ENCODE data around the gene ETDC. TPM values are rescaled to one million over a fixed set of nuclear protein-coding genes. Genes with fewer than 3 reads are reported as not detected.

The ETDC gene
- total RNA-seq, 3 donors from 2014 or later (not counting 1 experiment from before 2014, with no cell fraction given), result not detected

DNA sequence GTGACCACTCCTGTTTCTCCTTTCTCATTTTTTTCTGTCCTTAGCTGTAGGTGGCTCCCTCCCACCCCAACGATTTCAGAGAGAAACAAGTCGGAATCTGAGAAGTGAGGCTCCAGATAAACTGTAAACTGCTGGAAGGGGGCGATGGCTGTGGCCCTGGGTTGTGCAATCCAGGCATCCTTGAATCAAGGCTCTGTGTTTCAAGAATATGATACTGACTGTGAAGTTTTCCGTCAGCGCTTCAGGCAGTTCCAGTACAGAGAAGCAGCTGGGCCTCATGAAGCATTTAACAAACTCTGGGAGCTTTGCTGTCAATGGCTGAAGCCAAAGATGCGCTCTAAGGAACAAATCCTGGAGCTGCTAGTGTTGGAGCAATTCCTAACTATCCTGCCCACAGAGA, 37.7 kb downstream of the ETDC start:
- Mint-ChIP-seq H3K36me3 (no peaks in the 10 kb centered on the region), H3K27ac (no peak overlapping the region), H3K4me1 (peaks cover 16 to 26% of the 10 kb centered on the region in 2 donors), H3K4me3 (no peak overlapping the region), H3K9me3 (no peaks in the 10 kb centered on the region), H3K27me3 (ENCODE audit: low read depth in 2 of 2) (no peaks in the 10 kb centered on the region)
- DNase-seq (no peak), ATAC-seq (no peak)
- Histone ChIP-seq H3K4me1 (ENCODE audit: control insufficient read depth, insufficient read depth, low read length) (peaks cover 19% of the 10 kb centered on the region), H3K27ac (ENCODE audit: low read length) (no peak overlapping the region), H3K36me3 (ENCODE audit: control insufficient read depth, insufficient read depth, low read length) (peaks cover 5% of the 10 kb centered on the region), H3K9me3 (ENCODE audit: control insufficient read depth, insufficient read depth, low read length) (no peaks in the 10 kb centered on the region), H3K27me3 (ENCODE audit: control insufficient read depth, insufficient read depth, low read length) (no peaks in the 10 kb centered on the region), H3K4me3 (ENCODE audit: low read length) (no peak overlapping the region)
- intact Hi-C loops (cut with micrococcal nuclease), result no loop called here
- 84% methylated on average over 6 of the region's 6 CpGs for WGBS (ENCODE audit: insufficient coverage)
- TF ChIP-seq, protein P1, sequence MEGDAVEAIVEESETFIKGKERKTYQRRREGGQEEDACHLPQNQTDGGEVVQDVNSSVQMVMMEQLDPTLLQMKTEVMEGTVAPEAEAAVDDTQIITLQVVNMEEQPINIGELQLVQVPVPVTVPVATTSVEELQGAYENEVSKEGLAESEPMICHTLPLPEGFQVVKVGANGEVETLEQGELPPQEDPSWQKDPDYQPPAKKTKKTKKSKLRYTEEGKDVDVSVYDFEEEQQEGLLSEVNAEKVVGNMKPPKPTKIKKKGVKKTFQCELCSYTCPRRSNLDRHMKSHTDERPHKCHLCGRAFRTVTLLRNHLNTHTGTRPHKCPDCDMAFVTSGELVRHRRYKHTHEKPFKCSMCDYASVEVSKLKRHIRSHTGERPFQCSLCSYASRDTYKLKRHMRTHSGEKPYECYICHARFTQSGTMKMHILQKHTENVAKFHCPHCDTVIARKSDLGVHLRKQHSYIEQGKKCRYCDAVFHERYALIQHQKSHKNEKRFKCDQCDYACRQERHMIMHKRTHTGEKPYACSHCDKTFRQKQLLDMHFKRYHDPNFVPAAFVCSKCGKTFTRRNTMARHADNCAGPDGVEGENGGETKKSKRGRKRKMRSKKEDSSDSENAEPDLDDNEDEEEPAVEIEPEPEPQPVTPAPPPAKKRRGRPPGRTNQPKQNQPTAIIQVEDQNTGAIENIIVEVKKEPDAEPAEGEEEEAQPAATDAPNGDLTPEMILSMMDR (IDR thresholded peaks at IDR 0.05), result no peak

DNA sequence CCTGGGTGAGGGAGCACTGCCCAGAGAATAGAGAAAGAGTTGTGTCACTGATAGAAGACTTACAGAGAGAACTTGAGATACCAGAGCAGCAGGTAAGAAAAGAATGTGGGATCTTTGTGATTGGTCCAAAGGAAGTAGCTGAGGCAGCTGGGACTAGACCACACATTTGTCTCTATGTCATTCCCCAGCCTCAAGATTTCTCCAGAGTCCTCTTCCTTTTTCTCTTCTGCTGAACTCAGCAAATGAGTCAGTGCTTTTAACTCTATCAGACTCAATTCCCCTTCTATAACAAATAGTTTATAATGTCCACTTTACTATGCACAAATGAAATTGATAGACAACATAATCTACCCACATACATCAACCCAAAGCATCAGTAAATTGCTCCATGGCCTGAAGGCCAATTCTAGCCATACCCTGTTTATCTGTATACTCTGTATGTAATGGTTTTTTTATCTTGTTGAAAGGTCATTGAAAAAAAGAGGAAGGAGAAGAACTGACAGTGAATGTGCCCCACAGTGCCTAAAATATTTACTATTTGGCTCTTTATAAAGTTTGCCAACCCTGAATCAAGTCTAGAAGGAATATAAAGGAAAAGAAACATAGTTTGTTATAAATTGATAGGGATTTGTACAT, 38.2 kb downstream of the ETDC start:
- H3K9me3 ChIP-seq (ENCODE audit: control insufficient read depth, insufficient read depth, low read length), result no peaks in the 10 kb centered on the region
- intact Hi-C loops (cut with micrococcal nuclease), result no loop called here
- no peaks in the 10 kb centered on the region for H3K27me3 Mint-ChIP-seq (ENCODE audit: low read depth in 2 of 2)
- no peak overlapping the region for H3K4me3 ChIP-seq (ENCODE audit: low read length)
- H3K9me3 Mint-ChIP-seq, result no peaks in the 10 kb centered on the region
- H3K36me3 Mint-ChIP-seq, result no peaks in the 10 kb centered on the region
- H3K27ac ChIP-seq (ENCODE audit: low read length), result no peak overlapping the region
- H3K27ac Mint-ChIP-seq, result no peak overlapping the region
- H3K4me1 Mint-ChIP-seq, result peaks cover 11 to 21% of the 10 kb centered on the region in 2 donors
- TF ChIP-seq, protein P1 (IDR thresholded peaks at IDR 0.05), result no peak
- H3K4me1 ChIP-seq (ENCODE audit: control insufficient read depth, insufficient read depth, low read length), result peaks cover 16% of the 10 kb centered on the region
- DNase-seq, result no peak
- no peak for ATAC-seq
- no peak overlapping the region for H3K4me3 Mint-ChIP-seq
- H3K27me3 ChIP-seq (ENCODE audit: control insufficient read depth, insufficient read depth, low read length), result no peaks in the 10 kb centered on the region
- H3K36me3 ChIP-seq (ENCODE audit: control insufficient read depth, insufficient read depth, low read length), result peaks cover 5% of the 10 kb centered on the region

DNA sequence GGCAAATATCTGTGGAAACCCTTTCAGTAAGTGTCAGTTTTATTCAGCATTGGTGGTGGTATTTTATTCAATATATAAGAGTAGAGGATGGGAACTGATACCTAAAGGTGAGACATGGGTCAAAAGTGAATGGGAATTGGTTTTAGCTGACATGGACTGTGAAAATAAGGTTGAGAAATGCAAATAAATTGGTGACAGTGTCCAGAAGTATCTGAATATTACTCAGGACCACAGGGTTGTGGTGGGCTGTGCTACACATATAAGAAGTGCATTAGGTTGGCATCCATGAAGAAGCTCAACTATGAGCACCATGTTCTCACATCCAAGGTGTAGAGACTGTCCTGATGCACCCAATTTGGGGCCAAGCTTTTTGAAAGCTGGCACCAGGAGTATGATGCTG, 45.0 kb downstream of the ETDC start:
- H3K27ac Mint-ChIP-seq, result no peak overlapping the region
- peaks cover 0 to 8% of the 10 kb centered on the region in 2 donors for H3K27me3 Mint-ChIP-seq (ENCODE audit: low read depth in 2 of 2)
- H3K9me3 ChIP-seq (ENCODE audit: control insufficient read depth, insufficient read depth, low read length), result no peaks in the 10 kb centered on the region
- H3K27ac ChIP-seq (ENCODE audit: low read length), result no peak overlapping the region
- H3K4me1 Mint-ChIP-seq, result no peaks in the 10 kb centered on the region
- H3K4me3 ChIP-seq (ENCODE audit: low read length), result no peak overlapping the region
- intact Hi-C loops (cut with micrococcal nuclease), result no loop called here
- no peak for DNase-seq
- TF ChIP-seq, protein P1 (IDR thresholded peaks at IDR 0.05), result no peak
- no peaks in the 10 kb centered on the region for H3K9me3 Mint-ChIP-seq
- no peaks in the 10 kb centered on the region for H3K27me3 ChIP-seq (ENCODE audit: control insufficient read depth, insufficient read depth, low read length)
- no peaks in the 10 kb centered on the region for H3K36me3 Mint-ChIP-seq
- no peaks in the 10 kb centered on the region for H3K4me1 ChIP-seq (ENCODE audit: control insufficient read depth, insufficient read depth, low read length)
- no peak for ATAC-seq
- H3K36me3 ChIP-seq (ENCODE audit: control insufficient read depth, insufficient read depth, low read length), result peaks cover 5% of the 10 kb centered on the region
- no peak overlapping the region for H3K4me3 Mint-ChIP-seq

Other genes with a start within 250 kb of the ETDC start
- gene SMIM10L2B, start 210.8 kb upstream of the ETDC start, total RNA-seq, result under 1 TPM; 0.18 to 0.30 (median 0.21) TPM
- gene ETDB, start 189.0 kb upstream of the ETDC start, total RNA-seq, result not detected
- gene CT55, start 138.1 kb upstream of the ETDC start, total RNA-seq, result not detected
- gene ETDA, start 57.4 kb upstream of the ETDC start, total RNA-seq, result not detected
- 10 to 100 TPM in 2 of 3 donors, 1 to 10 TPM in 1; 9.3 to 13.8 (median 11.2) TPM for gene ZNF75D, start 34.6 kb downstream of the ETDC start, total RNA-seq
- gene ZNF449, start 35.3 kb downstream of the ETDC start, total RNA-seq, result 1 to 10 TPM; 3.2 to 5.3 (median 3.7) TPM
- under 1 TPM; 0.08 to 0.27 (median 0.14) TPM for gene SMIM10L2A, start 112.5 kb downstream of the ETDC start, total RNA-seq
- 10 to 100 TPM; 24.0 to 30.2 (median 26.7) TPM for gene INTS6L, start 211.2 kb downstream of the ETDC start, total RNA-seq

Measured in natural killer cell (primary cell).